ENCODE measurements around the gene ZEB2.

GRCh38 chr2:144343145-144343544 is 176.8 kb downstream of the ZEB2 start:
- TF ChIP-seq, protein P1, sequence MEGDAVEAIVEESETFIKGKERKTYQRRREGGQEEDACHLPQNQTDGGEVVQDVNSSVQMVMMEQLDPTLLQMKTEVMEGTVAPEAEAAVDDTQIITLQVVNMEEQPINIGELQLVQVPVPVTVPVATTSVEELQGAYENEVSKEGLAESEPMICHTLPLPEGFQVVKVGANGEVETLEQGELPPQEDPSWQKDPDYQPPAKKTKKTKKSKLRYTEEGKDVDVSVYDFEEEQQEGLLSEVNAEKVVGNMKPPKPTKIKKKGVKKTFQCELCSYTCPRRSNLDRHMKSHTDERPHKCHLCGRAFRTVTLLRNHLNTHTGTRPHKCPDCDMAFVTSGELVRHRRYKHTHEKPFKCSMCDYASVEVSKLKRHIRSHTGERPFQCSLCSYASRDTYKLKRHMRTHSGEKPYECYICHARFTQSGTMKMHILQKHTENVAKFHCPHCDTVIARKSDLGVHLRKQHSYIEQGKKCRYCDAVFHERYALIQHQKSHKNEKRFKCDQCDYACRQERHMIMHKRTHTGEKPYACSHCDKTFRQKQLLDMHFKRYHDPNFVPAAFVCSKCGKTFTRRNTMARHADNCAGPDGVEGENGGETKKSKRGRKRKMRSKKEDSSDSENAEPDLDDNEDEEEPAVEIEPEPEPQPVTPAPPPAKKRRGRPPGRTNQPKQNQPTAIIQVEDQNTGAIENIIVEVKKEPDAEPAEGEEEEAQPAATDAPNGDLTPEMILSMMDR (IDR thresholded peaks at IDR 0.05; ENCODE audit: insufficient read depth, low read length, poor library complexity, severe bottlenecking), result no peak
- no peak for TF ChIP-seq EZH2phosphoT487 (conservative IDR thresholded peaks at IDR 0.05; ENCODE audit: low read length)

Measured in SU-DHL-6 (cell line).